GM12892 (cell line): Measurements from ENCODE around the gene LAMA2.

Source experiments
- DNase-seq: peaks from one replicate; pipeline ENCODE4 v3.0.0; 2011; ENCODE audit not compliant: insufficient read length
- FAIRE-seq: peaks from 2 replicates; lab custom pipeline; 2011; peaks lifted over from hg19 to GRCh38; lab: Jason Lieb, UNC
- POLR2A ChIP-seq: IDR thresholded peaks from 2 replicates; pipeline ENCODE4 v1.6.1; 2011; ENCODE audit warnings: low read depth, low read length, control low read depth
- POLR2AphosphoS5 ChIP-seq: IDR thresholded peaks from 2 replicates; pipeline ENCODE4 v1.6.1; 2011; ENCODE audit warnings: low read depth, low read length, control low read depth
- TAF1 ChIP-seq: IDR thresholded peaks from 2 replicates; pipeline ENCODE4 v1.6.1; 2011; ENCODE audit warnings: low read depth, mild to moderate bottlenecking, control low read depth, low read length, borderline replicate concordance

The LAMA2 gene

DNA sequence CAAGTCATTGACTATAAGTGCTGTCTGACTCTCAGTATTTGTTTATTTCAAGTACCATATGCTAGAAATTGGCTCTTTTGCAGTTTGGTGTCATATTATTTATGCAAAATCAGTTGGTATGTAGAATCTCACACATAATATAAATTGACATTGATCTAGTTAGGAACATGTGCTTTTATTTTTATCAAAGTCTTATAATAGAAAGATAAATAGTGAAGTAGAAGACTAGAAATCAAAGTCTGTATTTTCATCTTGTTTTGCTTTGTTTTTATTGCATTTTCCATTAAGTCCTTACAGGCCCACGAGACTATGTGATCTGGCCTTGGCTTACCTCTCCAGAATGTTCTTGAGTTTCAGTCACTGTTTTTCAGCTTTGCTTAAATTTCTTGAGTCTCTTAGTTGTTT lies 300.3 kb downstream of the LAMA2 start:
- FAIRE-seq: no peak

DNA sequence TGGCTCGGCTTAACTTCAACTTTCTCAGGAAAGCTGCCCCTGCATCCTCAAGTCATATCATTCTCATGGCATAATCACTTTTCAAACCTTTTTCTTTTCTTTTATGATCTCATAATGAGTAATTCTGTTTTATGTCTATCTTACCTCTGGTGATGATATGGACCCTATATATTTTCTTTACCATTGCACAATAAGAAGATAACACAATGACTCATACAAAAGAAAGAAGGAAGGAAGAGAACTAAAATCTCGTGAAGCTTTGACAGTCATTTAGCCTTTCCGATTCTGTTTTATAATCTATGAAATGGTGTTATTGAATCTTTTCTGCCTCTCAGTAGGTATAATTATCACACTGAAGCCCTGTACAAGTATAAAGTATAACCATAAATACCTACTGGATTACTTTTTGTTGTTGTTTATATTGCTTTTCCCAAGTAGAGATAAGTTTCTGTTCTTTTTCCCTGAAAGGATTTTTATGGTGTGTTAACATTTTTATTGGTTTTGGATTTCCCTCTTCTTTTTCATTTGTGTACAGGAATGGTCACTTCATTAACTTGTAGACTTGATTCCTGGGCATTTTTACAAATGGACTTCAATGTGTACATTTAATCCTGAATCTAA lies 300.9 kb downstream of the LAMA2 start:
- no peak for TF ChIP-seq TAF1
- no peak for DNase-seq
- FAIRE-seq: no peak

More for the DNA sequence above, 300.3 kb downstream of the LAMA2 start:
- TF ChIP-seq TAF1: no peak
- TF ChIP-seq POLR2AphosphoS5: no peak
- TF ChIP-seq POLR2A: no peak
- DNase-seq: no peak

DNA sequence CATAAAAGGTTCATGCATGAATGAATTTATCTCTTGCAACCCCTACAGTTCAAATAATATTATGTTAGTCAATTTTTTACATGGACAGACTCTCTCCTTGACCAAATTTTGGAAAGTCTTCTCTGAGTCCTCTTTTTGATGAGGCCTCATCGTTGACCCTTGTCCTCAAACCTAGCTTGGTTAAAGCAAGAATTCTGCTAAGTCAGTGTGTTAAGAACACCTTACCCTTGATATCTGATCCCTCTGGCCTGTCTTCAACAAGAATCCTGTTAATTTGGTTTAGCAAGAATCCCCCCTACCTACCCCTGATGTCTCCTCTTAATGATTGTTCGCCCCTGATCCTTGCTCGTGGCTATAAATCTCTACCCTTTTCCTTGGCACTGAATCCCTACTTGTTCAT lies 301.4 kb downstream of the LAMA2 start:
- DNase-seq (no peak), FAIRE-seq (no peak)
- TF ChIP-seq POLR2AphosphoS5 (no peak), POLR2A (no peak), TAF1 (no peak)

DNA sequence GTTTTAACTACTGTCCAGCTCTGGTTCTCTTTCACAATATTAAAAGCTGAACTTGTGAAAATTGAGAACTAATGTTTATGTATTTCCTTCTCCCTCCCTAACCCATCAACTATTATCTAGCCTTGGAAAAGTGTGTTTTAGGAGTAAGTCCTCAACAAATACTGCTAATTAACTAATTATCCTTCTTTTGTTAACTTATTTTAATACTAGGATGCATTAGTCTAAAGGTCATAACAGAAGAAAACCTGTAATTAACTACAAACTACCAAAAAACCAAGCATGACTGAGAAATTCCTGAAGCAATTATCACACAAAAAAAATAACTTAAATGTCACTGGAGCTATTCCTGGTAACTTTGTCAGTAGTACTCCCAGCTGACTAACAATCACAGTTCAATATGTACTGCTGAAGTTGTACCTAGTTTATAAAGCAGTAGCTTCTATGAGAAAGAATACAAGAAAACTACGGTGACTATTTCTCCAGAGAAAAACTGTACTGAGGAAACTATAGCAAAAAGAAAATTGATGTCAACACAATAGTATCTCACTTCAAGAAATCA lies 301.9 kb downstream of the LAMA2 start:
- no peak for TF ChIP-seq TAF1
- no peak for TF ChIP-seq POLR2AphosphoS5
- no peak for TF ChIP-seq POLR2A
- FAIRE-seq: no peak

DNA sequence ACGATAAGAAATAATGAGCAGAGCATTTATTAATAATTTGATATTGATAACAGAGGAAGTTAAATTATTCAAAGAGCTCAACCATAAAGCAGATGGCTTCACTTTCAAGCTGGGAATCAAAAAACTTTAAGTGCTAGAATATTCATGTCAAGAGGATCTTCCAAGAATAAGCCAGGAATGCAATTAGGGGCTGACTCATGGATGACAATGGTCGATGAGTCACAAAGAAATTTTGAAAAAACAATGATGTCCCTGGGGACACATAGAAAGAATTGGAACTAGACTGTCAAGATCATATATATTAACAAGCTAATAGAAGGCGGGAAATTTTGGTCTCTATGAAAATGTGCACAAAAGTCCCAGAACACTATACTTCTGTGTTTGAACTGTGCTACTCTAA lies 304.1 kb downstream of the LAMA2 start:
- DNase-seq (no peak), FAIRE-seq (no peak)
- no peak for TF ChIP-seq POLR2A
- no peak for TF ChIP-seq TAF1
- no peak for TF ChIP-seq POLR2AphosphoS5

More for the DNA sequence above, 301.9 kb downstream of the LAMA2 start:
- DNase-seq: no peak

DNA sequence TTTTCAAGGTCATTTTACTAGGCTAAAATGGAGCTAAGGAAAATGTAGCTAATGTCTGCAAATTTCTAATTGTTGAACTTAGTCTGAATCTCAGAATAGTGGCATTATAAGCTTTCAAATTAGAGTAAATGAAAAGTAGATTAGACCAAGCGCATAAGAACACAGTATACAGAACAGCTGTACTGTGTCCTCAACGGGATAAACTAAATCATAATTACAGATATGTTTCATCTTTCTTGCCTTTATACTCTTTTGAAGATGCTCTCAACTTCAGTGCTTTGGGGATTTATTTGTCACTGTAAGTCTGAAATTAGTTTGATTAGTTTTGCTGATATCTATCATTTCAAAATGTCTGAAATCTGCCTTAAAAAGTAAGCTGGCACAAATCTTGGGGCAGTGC lies 305.4 kb downstream of the LAMA2 start:
- no peak for TF ChIP-seq POLR2AphosphoS5
- no peak for TF ChIP-seq TAF1
- no peak for TF ChIP-seq POLR2A
- DNase-seq: no peak
- no peak for FAIRE-seq

DNA sequence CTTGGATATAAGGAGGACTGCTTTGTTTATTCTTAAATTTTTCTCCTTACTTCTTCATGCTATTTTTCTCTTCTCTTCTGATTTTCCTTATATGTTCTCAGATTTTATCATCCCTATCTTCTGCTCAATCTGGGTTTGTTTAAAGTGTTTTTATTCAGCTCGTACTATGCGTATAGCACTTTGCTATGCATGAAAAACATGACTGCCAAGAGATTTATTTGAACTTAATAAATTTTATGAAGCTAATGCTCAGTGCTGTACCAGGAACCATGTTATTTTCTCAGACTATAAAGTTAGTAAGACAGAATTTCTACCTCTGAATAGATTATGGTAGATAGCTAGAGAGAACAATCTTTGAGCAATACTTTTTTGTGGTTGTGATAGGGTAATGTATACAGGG lies 305.9 kb downstream of the LAMA2 start:
- FAIRE-seq: no peak

DNA sequence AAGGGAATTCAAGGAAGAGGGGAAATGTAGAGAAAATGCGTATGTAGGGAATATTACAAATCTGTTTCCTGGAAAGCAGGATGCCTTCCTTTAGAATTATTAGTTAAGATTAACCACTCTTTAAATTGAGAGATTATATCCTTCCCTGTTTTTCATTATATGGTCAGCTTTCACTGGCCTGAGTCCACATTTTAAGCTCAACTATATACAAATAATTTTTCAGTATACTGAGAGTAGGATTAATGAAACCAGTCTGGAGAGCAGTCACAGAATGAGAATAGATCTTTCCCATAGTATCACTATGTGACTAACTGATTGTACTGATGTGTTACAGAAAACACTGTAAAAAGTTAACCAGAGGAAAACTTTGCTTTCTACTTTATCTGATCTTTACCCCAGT lies 306.3 kb downstream of the LAMA2 start:
- FAIRE-seq (no peak), DNase-seq (no peak)
- TF ChIP-seq POLR2A (no peak), TAF1 (no peak), POLR2AphosphoS5 (no peak)

More for the DNA sequence above, 305.9 kb downstream of the LAMA2 start:
- no peak for DNase-seq
- TF ChIP-seq TAF1 (no peak), POLR2A (no peak), POLR2AphosphoS5 (no peak)

DNA sequence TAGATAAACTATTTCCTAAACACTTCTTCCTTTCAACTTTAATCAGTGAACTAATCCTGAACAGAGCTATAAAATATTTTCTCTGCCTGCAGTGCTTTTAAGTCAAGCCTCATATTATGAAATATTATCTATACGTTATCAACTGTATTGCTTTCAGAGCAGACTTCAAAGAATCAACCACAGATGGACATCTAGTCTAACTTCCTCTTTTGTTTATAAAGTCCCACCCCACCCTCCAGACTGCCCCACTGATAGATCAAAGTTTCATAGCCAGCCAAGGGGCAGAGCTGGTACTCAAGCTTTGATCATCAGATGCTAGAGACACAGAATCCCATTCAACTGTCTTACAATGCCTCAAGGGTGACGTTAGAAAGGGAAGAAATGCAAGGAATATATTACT lies 308.3 kb downstream of the LAMA2 start:
- no peak for FAIRE-seq
- TF ChIP-seq TAF1 (no peak), POLR2AphosphoS5 (no peak), POLR2A (no peak)

DNA sequence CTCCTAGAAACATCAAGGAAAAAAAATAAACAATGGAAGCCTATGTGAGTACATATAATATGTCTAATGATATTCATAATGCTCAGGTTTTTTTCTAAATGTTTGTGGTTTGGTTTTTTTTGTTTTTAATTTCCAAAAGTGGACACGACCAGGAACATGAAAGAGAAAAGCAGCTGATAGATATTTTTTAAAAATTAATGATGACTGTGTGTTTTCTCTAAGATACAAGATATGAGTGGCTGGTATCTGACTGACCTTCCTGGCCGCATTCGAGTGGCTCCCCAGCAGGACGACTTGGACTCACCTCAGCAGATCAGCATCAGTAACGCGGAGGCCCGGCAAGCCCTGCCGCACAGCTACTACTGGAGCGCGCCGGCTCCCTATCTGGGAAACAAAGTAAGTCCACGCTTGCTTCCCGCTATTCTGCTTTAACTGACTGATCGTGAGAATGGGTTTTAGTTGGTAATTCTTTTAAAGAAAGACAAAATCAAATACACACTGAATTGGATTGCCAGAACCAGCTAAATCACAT lies 309.6 kb downstream of the LAMA2 start:
- DNase-seq: no peak
- TF ChIP-seq TAF1 (no peak), POLR2AphosphoS5 (no peak), POLR2A (no peak)
- no peak for FAIRE-seq

More for the DNA sequence above, 308.3 kb downstream of the LAMA2 start:
- no peak for DNase-seq

DNA sequence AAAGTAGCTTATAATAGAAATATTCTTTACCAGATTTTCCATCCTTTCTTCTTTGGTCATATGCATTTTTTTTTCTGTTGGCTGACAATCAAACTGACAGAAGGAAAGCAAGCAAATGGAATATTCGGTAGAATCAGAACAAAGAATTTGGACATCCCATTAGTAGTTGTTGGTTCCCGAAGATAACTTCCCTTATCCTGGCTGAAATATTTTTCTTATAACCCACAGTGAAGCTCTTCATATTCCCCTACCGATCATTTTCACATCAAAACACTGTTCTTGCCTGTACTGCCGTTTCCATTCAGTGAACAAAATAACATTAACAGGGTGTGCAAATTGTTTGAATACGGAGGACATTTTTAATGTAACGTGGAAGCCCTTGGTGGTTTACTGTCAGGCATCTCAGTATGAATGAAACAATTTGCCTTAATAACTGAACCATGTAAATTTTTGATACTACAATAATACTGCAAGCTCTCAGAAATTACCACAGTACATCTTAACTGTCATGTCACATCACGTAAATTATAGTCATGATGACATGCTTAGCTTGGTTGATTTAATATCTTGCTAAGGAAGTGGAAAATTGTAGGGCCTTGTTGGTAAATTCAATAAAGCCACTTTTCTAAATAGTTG lies 311.5 kb downstream of the LAMA2 start:
- no peak for TF ChIP-seq TAF1
- no peak for TF ChIP-seq POLR2A
- no peak for TF ChIP-seq POLR2AphosphoS5

More for the DNA sequence above, 311.5 kb downstream of the LAMA2 start:
- DNase-seq (no peak), FAIRE-seq (no peak)
